H1 (cell line): ENCODE results near the gene RASSF3. TPM values are rescaled to one million over a fixed set of nuclear protein-coding genes. Genes with fewer than 3 reads are reported as not detected.

Source experiments
- CTCF ChIA-PET: fragments of 300-600 bp; sonication (Branson Sonifier 250); formaldehyde crosslinking; loops from one replicate; lab custom pipeline; 2021; ENCODE audit not compliant: partially characterized antibody; lab: Charles Lee
- POLR2A ChIA-PET: fragments of 300-600 bp; sonication (Branson Sonifier 250); formaldehyde crosslinking; loops from one replicate; lab custom pipeline; 2021; ENCODE audit warnings: inconsistent platforms; ENCODE audit not compliant: partially characterized antibody; lab: Charles Lee
- DNase-seq, 2 experiments: peaks; one replicate each; pipeline versions ENCODE4 v3.0.0 to v3.0.0-alpha.2; 2010 to 2022; ENCODE audit warnings: low spot score in 2 of 2, low read depth in 1 of 2, mixed read lengths in 1 of 2
- FAIRE-seq: peaks from 2 replicates; lab custom pipeline; 2011; peaks lifted over from hg19 to GRCh38; lab: Jason Lieb, UNC
- H2AFZ ChIP-seq: 2 replicates; pipeline ENCODE4 v1.8.1; 2012; ENCODE audit warnings: low read length, inconsistent platforms
- H2AK5ac ChIP-seq: 2 replicates; pipeline ENCODE4 v1.6.1; 2013; ENCODE audit warnings: low read depth, low read length
- H2BK120ac ChIP-seq: replicated peaks from 2 replicates; pipeline ENCODE3; 2013; ENCODE audit warnings: low read depth, low read length, inconsistent platforms
- H2BK12ac ChIP-seq: 2 replicates; pipeline ENCODE4 v1.6.1; 2013; ENCODE audit warnings: low read depth, low read length
- H2BK15ac ChIP-seq: 2 replicates; pipeline ENCODE4 v1.6.1; 2013; ENCODE audit warnings: low read length
- H2BK20ac ChIP-seq: 2 replicates; pipeline ENCODE4 v1.6.1; 2013; ENCODE audit warnings: low read length
- H2BK5ac ChIP-seq: 2 replicates; pipeline ENCODE4 v1.6.1; 2013; ENCODE audit warnings: low read depth, low read length
- H3K14ac ChIP-seq: 2 replicates; pipeline ENCODE4 v1.6.1; 2013; ENCODE audit warnings: inconsistent platforms; ENCODE audit not compliant: insufficient read length
- H3K18ac ChIP-seq: 2 replicates; pipeline ENCODE4 v1.6.1; 2013; ENCODE audit warnings: low read length; ENCODE audit errors: extremely low read depth
- H3K23ac ChIP-seq: 2 replicates; pipeline ENCODE4 v1.6.1; 2013; ENCODE audit warnings: inconsistent platforms; ENCODE audit not compliant: insufficient read length
- H3K23me2 ChIP-seq: 2 replicates; pipeline ENCODE4 v1.6.1; 2013; ENCODE audit warnings: low read depth, low read length
- H3K27ac ChIP-seq: 2 replicates; pipeline ENCODE4 v1.6.1; 2011; ENCODE audit warnings: low read depth, low read length, inconsistent platforms
- H3K27me3 ChIP-seq, 4 experiments: replicated peaks in 1 of 4; 1 replicate in 1 of 4; 2 replicates in 3 of 4; pipeline versions ENCODE4 v1.6.1 to v1.8.1; 2011 to 2013; ENCODE audit warnings: low read length in 3 of 4, mild to moderate bottlenecking in 3 of 4, inconsistent platforms in 2 of 4, mixed read lengths in 2 of 4, moderate library complexity in 1 of 4; ENCODE audit not compliant: control insufficient read depth in 3 of 4, insufficient read depth in 3 of 4; ENCODE audit errors: extremely low read depth in 1 of 4
- H3K36me3 ChIP-seq, 4 experiments: 2 replicates each; pipeline versions ENCODE4 v1.6.1 to v1.8.1; 2011 to 2013; ENCODE audit warnings: mild to moderate bottlenecking in 4 of 4, low read length in 3 of 4, moderate library complexity in 2 of 4, control low read depth in 1 of 4, inconsistent platforms in 1 of 4; ENCODE audit not compliant: insufficient read depth in 4 of 4, control insufficient read depth in 2 of 4
- H3K4ac ChIP-seq: replicated peaks from 2 replicates; pipeline ENCODE3; 2013; ENCODE audit warnings: low read length, low read depth, mixed read lengths, inconsistent platforms; ENCODE audit not compliant: insufficient read length
- H3K4me1 ChIP-seq, 4 experiments: replicated peaks in 1 of 4; 1 replicate in 1 of 4; 2 replicates in 3 of 4; pipeline versions ENCODE4 v1.6.1 to v1.8.1; 2011 to 2013; ENCODE audit warnings: low read length in 3 of 4, inconsistent platforms in 2 of 4, mixed read lengths in 1 of 4; ENCODE audit not compliant: insufficient read depth in 4 of 4, control insufficient read depth in 3 of 4
- H3K4me2 ChIP-seq, 2 experiments: 2 replicates each; pipeline versions ENCODE4 v1.6.1 to v1.8.1; 2011 to 2013; ENCODE audit warnings: low read depth in 2 of 2, low read length in 2 of 2, control low read depth in 1 of 2, inconsistent platforms in 1 of 2, mild to moderate bottlenecking in 1 of 2; ENCODE audit not compliant: insufficient read depth in 1 of 2
- H3K4me3 ChIP-seq, 4 experiments: fragments of 200-600, 300-600 bp in 1 of 4; sonication (generic), shearing (Covaris generic), sonication (Bioruptor Twin) in 1 of 4; 2 replicates each; pipeline versions ENCODE4 v1.5.1 to v1.8.1; 2011 to 2016; ENCODE audit warnings: low read length in 4 of 4, low read depth in 3 of 4, control low read depth in 2 of 4, inconsistent platforms in 2 of 4, mild to moderate bottlenecking in 2 of 4, mixed read lengths in 1 of 4, moderate library complexity in 1 of 4; ENCODE audit not compliant: insufficient read depth in 2 of 4; ENCODE audit errors: extremely low read depth in 1 of 4
- H3K56ac ChIP-seq: replicated peaks from 2 replicates; pipeline ENCODE3; 2013; ENCODE audit warnings: low read depth, mild to moderate bottlenecking, mixed read lengths, low read length, inconsistent platforms; ENCODE audit not compliant: insufficient read length
- H3K79me1 ChIP-seq: 2 replicates; pipeline ENCODE4 v1.6.1; 2013; ENCODE audit warnings: low read depth, low read length, control low read depth
- H3K79me2 ChIP-seq, 2 experiments: 2 replicates each; pipeline versions ENCODE4 v1.6.1 to v1.8.1; 2012 to 2013; ENCODE audit warnings: low read length in 2 of 2, mild to moderate bottlenecking in 2 of 2, inconsistent platforms in 1 of 2; ENCODE audit not compliant: insufficient read depth in 2 of 2, control insufficient read depth in 1 of 2
- H3K9ac ChIP-seq, 4 experiments: replicated peaks in 1 of 4; 1 replicate in 1 of 4; 2 replicates in 3 of 4; pipeline versions ENCODE4 v1.6.1 to v1.8.1; 2011 to 2013; ENCODE audit warnings: low read depth in 3 of 4, low read length in 3 of 4, control low read depth in 2 of 4, mild to moderate bottlenecking in 2 of 4, moderate library complexity in 2 of 4, inconsistent platforms in 1 of 4; ENCODE audit errors: extremely low read depth in 1 of 4
- H3K9me3 ChIP-seq, 2 experiments: 2 replicates each; pipeline versions ENCODE4 v1.6.1 to v1.8.1; 2012 to 2013; ENCODE audit warnings: mild to moderate bottlenecking in 2 of 2, moderate library complexity in 2 of 2, control low read depth in 1 of 2, inconsistent platforms in 1 of 2, low read depth in 1 of 2, low read length in 1 of 2, mixed read lengths in 1 of 2; ENCODE audit not compliant: insufficient read depth in 2 of 2
- H4K20me1 ChIP-seq, 2 experiments: replicated peaks in 1 of 2; 2 replicates each; pipeline versions ENCODE3 to v1.8.1; 2011 to 2013; ENCODE audit warnings: inconsistent platforms in 2 of 2, low read length in 2 of 2, mild to moderate bottlenecking in 1 of 2; ENCODE audit not compliant: insufficient read depth in 2 of 2, control insufficient read depth in 1 of 2
- H4K5ac ChIP-seq: 2 replicates; pipeline ENCODE4 v1.6.1; 2013; ENCODE audit warnings: low read length, low read depth, mixed read lengths, inconsistent platforms; ENCODE audit not compliant: insufficient read length
- H4K8ac ChIP-seq: 2 replicates; pipeline ENCODE4 v1.8.0; 2013; ENCODE audit warnings: mild to moderate bottlenecking, moderate library complexity, low read length, inconsistent platforms; ENCODE audit not compliant: insufficient read depth; ENCODE audit errors: extremely low read depth
- H4K91ac ChIP-seq: replicated peaks from 2 replicates; pipeline ENCODE3; 2013; ENCODE audit warnings: low read length, mixed read lengths, inconsistent platforms; ENCODE audit not compliant: insufficient read length
- CBX8 ChIP-seq: fragments of 300-800, 300-1000 bp; sonication (generic); IDR thresholded peaks from 2 replicates; pipeline ENCODE4 v1.7.1; 2016; ENCODE audit warnings: low read depth, low read length, borderline replicate concordance
- CHD1 ChIP-seq: IDR thresholded peaks from 2 replicates; pipeline ENCODE4 v1.6.1; 2012; ENCODE audit warnings: low read depth, low read length, improper control_type of control experiment
- HDAC6 ChIP-seq: IDR thresholded peaks from one replicate; pipeline ENCODE4 v1.7.1; 2012; ENCODE audit warnings: low read depth, mild to moderate bottlenecking, inconsistent platforms, low read length, moderate library complexity
- KDM1A ChIP-seq: fragments of 200-600, 300-600 bp; sonication (generic); IDR thresholded peaks from 2 replicates; pipeline ENCODE4 v1.7.1; 2016; ENCODE audit warnings: mild to moderate bottlenecking, low read length, borderline replicate concordance
- NANOG ChIP-seq: IDR thresholded peaks from 2 replicates; pipeline ENCODE4 v1.6.1; 2011; ENCODE audit warnings: low read length, low read depth, mild to moderate bottlenecking, inconsistent platforms; ENCODE audit not compliant: insufficient read depth, poor library complexity, severe bottlenecking
- POU5F1 ChIP-seq: IDR thresholded peaks from 2 replicates; pipeline ENCODE4 v1.6.1; 2011; ENCODE audit warnings: low read depth, mild to moderate bottlenecking, low read length, moderate library complexity
- RFX5 ChIP-seq: IDR thresholded peaks from 2 replicates; pipeline ENCODE4 v1.6.1; 2011; ENCODE audit warnings: low read depth, low read length, improper control_type of control experiment, borderline replicate concordance
- SAP30 ChIP-seq: fragments of 300-600 bp; sonication (generic); IDR thresholded peaks from 2 replicates; pipeline ENCODE4 v1.7.1; 2012; ENCODE audit warnings: low read length, moderate library complexity, mild to moderate bottlenecking, inconsistent platforms; ENCODE audit not compliant: insufficient read depth, insufficient replicate concordance
- SIN3A ChIP-seq, 2 experiments: IDR thresholded peaks in 1 of 2; conservative IDR thresholded peaks in 1 of 2; 2 replicates each; pipeline ENCODE4 v1.6.1; 2011 to 2012; ENCODE audit warnings: low read length in 2 of 2, improper control_type of control experiment in 1 of 2, low read depth in 1 of 2, mild to moderate bottlenecking in 1 of 2
- SP4 ChIP-seq: IDR thresholded peaks from 2 replicates; pipeline ENCODE4 v1.6.1; 2012; ENCODE audit warnings: low read length, inconsistent platforms
- TAF1 ChIP-seq: IDR thresholded peaks from 2 replicates; pipeline ENCODE4 v1.6.1; 2011; ENCODE audit warnings: mild to moderate bottlenecking, low read depth, low read length
- YY1 ChIP-seq: IDR thresholded peaks from 2 replicates; pipeline ENCODE4 v1.6.1; 2011; ENCODE audit warnings: low read depth, mild to moderate bottlenecking, low read length
- WGBS, 2 experiments: shearing (Covaris generic) in 1 of 2; methylation state at CpG; one replicate each; pipeline versions ENCODE4 v1.1.6 to v1.1.7; 2013 to 2015; ENCODE audit warnings: low lambda C conversion rate in 2 of 2, mixed read lengths in 2 of 2, inconsistent platforms in 1 of 2, low coverage in 1 of 2, missing lambda C conversion rate in 1 of 2; ENCODE audit not compliant: insufficient replicate concordance in 2 of 2, insufficient coverage in 1 of 2, insufficient read length in 1 of 2; ENCODE audit errors: extremely low coverage in 1 of 2, missing lambda C conversion rate in 1 of 2; 5-methylcytosine and 5-hydroxymethylcytosine counted together
- polyA plus RNA-seq, 7 experiments: library from polyadenylated mRNA; depleted of rRNA in 3 of 7; stranded (reverse) in 5 of 7; unstranded in 2 of 7; fragments of >200 nt in 5 of 7; fragments of 200-250 nt in 2 of 7; gene quantifications; 1 replicate in 5 of 7; 2 replicates in 1 of 7; 4 replicates in 1 of 7; pipeline versions ENCODE4 v1.2.1 to v1.2.3, GENCODE V29; 2011 to 2013; ENCODE audit warnings: missing spikeins in 2 of 7, mixed read lengths in 2 of 7
- total RNA-seq: library from RNA; stranded (reverse); fragmentation: NEBNext Ultra II Directional; extraction: Animal tissue kit (Norgen Biotek cat#: 25700); gene quantifications from 2 replicates; pipeline ENCODE4 v1.2.1, GENCODE V29; 2021
- TF ChIP-seq, protein P1 (sequence below): IDR thresholded peaks from 2 replicates; pipeline ENCODE4 v1.6.1; 2012; ENCODE audit warnings: inconsistent platforms

The RASSF3 gene
- total and polyA plus RNA-seq, 2 of the 8 experiments (the other 6 are each of a cell fraction or from before 2014, with no cell fraction given), result 19.1 to 64.3 TPM

GRCh38 chr12:64672925-64673409 lies 62.7 kb downstream of the RASSF3 start:
- no peak overlapping the region for H2BK20ac ChIP-seq
- H4K8ac ChIP-seq, result no peak overlapping the region
- H4K91ac ChIP-seq, result no peak overlapping the region
- H3K23me2 ChIP-seq, result no peaks in the 10 kb centered on the region
- H4K20me1 ChIP-seq, result peaks cover 2 to 8% of the 10 kb centered on the region in 2 experiments
- H3K9ac ChIP-seq, result no peak overlapping the region
- no peaks in the 10 kb centered on the region for H3K27me3 ChIP-seq
- 0 out of 2 replicates have a peak overlapping the region, but pooled peaks have one; percentile 29 for H2AK5ac ChIP-seq
- 83% methylated on average over 8 of the region's 8 CpGs; no CpG with 5 or more reads in 1 of the 2 experiments for WGBS, 2 experiments
- no peak overlapping the region for H2BK12ac ChIP-seq
- no peak overlapping the region for H2BK15ac ChIP-seq
- no peak overlapping the region for H2BK5ac ChIP-seq
- H3K36me3 ChIP-seq, result no peaks in the 10 kb centered on the region
- H3K14ac ChIP-seq, result no peak overlapping the region
- H2AFZ ChIP-seq, result no peak overlapping the region
- H3K4ac ChIP-seq, result no peak overlapping the region
- no peak overlapping the region for H3K23ac ChIP-seq
- H3K56ac ChIP-seq, result no peak overlapping the region
- no peaks in the 10 kb centered on the region for H3K9me3 ChIP-seq
- peaks cover 11 to 83% of the 10 kb centered on the region in 2 experiments; a peak in 3 of 4 replicates for H3K79me2 ChIP-seq
- peaks cover 10 to 32% (median 29%) of the 10 kb centered on the region in 4 experiments for H3K4me1 ChIP-seq
- H4K5ac ChIP-seq, result no peak overlapping the region
- peaks cover 10% of the 10 kb centered on the region; the same call in 1 of the 2 replicates for H3K79me1 ChIP-seq
- H2BK120ac ChIP-seq, result no peak overlapping the region
- H3K27ac ChIP-seq, result no peak overlapping the region
- no peak overlapping the region for H3K4me2 ChIP-seq
- no peak overlapping the region for H3K4me3 ChIP-seq
- POLR2A ChIA-PET, result interaction anchor here (1.7 kb wide), 2 partner anchors 10 to 64 kb away, joined by 6 read pairs; partner anchors contain the start of gene RASSF3
- no peak for FAIRE-seq
- no peak for DNase-seq
- H3K18ac ChIP-seq, result no peak overlapping the region
- CTCF ChIA-PET, result interaction anchor here (1.6 kb wide), 1 partner anchor 90 kb away, joined by 3 read pairs; no protein-coding TSS in a partner anchor
- TF ChIP-seq CBX8 (no peak), YY1 (no peak), SAP30 (no peak), HDAC6 (no peak), TAF1 (no peak), CHD1 (no peak), NANOG (no peak), KDM1A (no peak), SIN3A (conservative IDR thresholded peaks at IDR 0.05 in 1 of 2, IDR thresholded peaks at IDR 0.05 in 1 of 2; ENCODE audit: low read depth in 1 of 2, low read length in 2 of 2) (no peak), POU5F1 (no peak), SP4 (no peak), RFX5 (no peak)
- TF ChIP-seq, protein P1, sequence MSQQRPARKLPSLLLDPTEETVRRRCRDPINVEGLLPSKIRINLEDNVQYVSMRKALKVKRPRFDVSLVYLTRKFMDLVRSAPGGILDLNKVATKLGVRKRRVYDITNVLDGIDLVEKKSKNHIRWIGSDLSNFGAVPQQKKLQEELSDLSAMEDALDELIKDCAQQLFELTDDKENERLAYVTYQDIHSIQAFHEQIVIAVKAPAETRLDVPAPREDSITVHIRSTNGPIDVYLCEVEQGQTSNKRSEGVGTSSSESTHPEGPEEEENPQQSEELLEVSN, result no peak
